Neural cell (in vitro differentiated cells): ENCODE results near the gene MRPL21. TPM values are rescaled to one million over a fixed set of nuclear protein-coding genes. Genes with fewer than 3 reads are reported as not detected.

Experiments
- H2AFZ ChIP-seq: fragments of 200-600, 300-800 bp; sonication (generic), shearing (Covaris generic); 2 replicates; pipeline ENCODE4 v1.6.0; 2014; ENCODE audit warnings: low read depth, mild to moderate bottlenecking, antibody characterized with exemption, low read length, moderate library complexity
- H3F3A ChIP-seq: fragments of 200-600 bp; shearing (Covaris generic); 2 replicates; pipeline ENCODE4 v1.6.1; 2016; ENCODE audit warnings: mild to moderate bottlenecking, moderate library complexity, mixed read lengths, antibody characterized with exemption, low read length; ENCODE audit not compliant: insufficient read depth, poor library complexity, severe bottlenecking
- H3K27ac ChIP-seq: fragments of 200-600, 300-800 bp; sonication (generic), shearing (Covaris generic); 2 replicates; pipeline ENCODE4 v1.5.1; 2014; ENCODE audit warnings: mild to moderate bottlenecking, low read length, moderate library complexity
- H3K27me3 ChIP-seq: fragments of 300-800, 200-600 bp; sonication (generic), shearing (Covaris generic); 2 replicates; pipeline ENCODE4 v1.6.0; 2014; ENCODE audit warnings: mild to moderate bottlenecking, low read depth, low read length, moderate library complexity; ENCODE audit not compliant: insufficient read depth
- H3K36me3 ChIP-seq: fragments of 300-800, 200-600 bp; sonication (generic), shearing (Covaris generic); 2 replicates; pipeline ENCODE4 v1.5.1; 2014; ENCODE audit warnings: mild to moderate bottlenecking, antibody characterized with exemption, low read length, moderate library complexity; ENCODE audit not compliant: insufficient read depth
- H3K4me2 ChIP-seq: fragments of 300-800, 200-600 bp; sonication (generic), shearing (Covaris generic); 2 replicates; pipeline ENCODE4 v1.6.0; 2014; ENCODE audit warnings: mild to moderate bottlenecking, low read length
- H3K4me3 ChIP-seq: fragments of 300-800, 200-600 bp; sonication (generic), shearing (Covaris generic); 2 replicates; pipeline ENCODE4 v1.5.1; 2014; ENCODE audit warnings: mild to moderate bottlenecking, low read length, moderate library complexity
- H3K79me2 ChIP-seq: fragments of 200-600 bp; shearing (Covaris generic); replicated peaks from 2 replicates; pipeline ENCODE4 v1.6.0; 2014; ENCODE audit warnings: mild to moderate bottlenecking, low read length, moderate library complexity; ENCODE audit not compliant: insufficient read depth
- H3K9ac ChIP-seq: fragments of 300-800, 200-600 bp; sonication (generic), shearing (Covaris generic); 2 replicates; pipeline ENCODE4 v1.6.1; 2016; ENCODE audit warnings: mild to moderate bottlenecking, low read length, mixed read lengths
- H3K9me2 ChIP-seq: fragments of 200-600 bp; shearing (Covaris generic); 2 replicates; pipeline ENCODE4 v1.6.1; 2016; ENCODE audit warnings: mild to moderate bottlenecking, low read length, mixed read lengths; ENCODE audit not compliant: insufficient read depth
- H3K9me3 ChIP-seq: fragments of 200-600, 300-800 bp; sonication (generic), shearing (Covaris generic); 2 replicates; pipeline ENCODE4 v1.6.1; 2016; ENCODE audit warnings: mild to moderate bottlenecking, mixed run types, low read length, moderate library complexity, mixed read lengths
- H4K20me1 ChIP-seq: fragments of 200-600 bp; shearing (Covaris generic); 2 replicates; pipeline ENCODE4 v1.6.1; 2016; ENCODE audit warnings: mild to moderate bottlenecking, mixed run types; ENCODE audit not compliant: insufficient read depth
- EP300 ChIP-seq: fragments of 450-650 bp; conservative IDR thresholded peaks from 2 replicates; pipeline ENCODE4 v1.6.1; 2014; ENCODE audit warnings: antibody characterized with exemption, mild to moderate bottlenecking, moderate library complexity; ENCODE audit not compliant: poor library complexity, severe bottlenecking
- EZH2 ChIP-seq: fragments of 200-600, 300-800 bp; shearing (Covaris generic), sonication (generic); IDR thresholded peaks from 2 replicates; pipeline ENCODE4 v1.6.1; 2014; ENCODE audit warnings: antibody characterized with exemption, low read length, borderline replicate concordance, mild to moderate bottlenecking; ENCODE audit not compliant: insufficient read depth, poor library complexity, severe bottlenecking
- MXI1 ChIP-seq: fragments of 450-650 bp; conservative IDR thresholded peaks from 2 replicates; pipeline ENCODE4 v1.6.1; 2014; ENCODE audit warnings: antibody characterized with exemption, mild to moderate bottlenecking; ENCODE audit not compliant: poor library complexity, severe bottlenecking
- POLR2AphosphoS5 ChIP-seq: IDR thresholded peaks from 2 replicates; pipeline ENCODE4 v1.6.1; 2012
- RAD21 ChIP-seq: fragments of 450-650 bp; conservative IDR thresholded peaks from 2 replicates; pipeline ENCODE4 v1.6.1; 2014; ENCODE audit warnings: antibody characterized with exemption, mild to moderate bottlenecking, moderate library complexity
- REST ChIP-seq: IDR thresholded peaks from 2 replicates; pipeline ENCODE4 v1.6.1; 2012; ENCODE audit warnings: borderline replicate concordance
- SMC3 ChIP-seq: fragments of 450-650 bp; conservative IDR thresholded peaks from 2 replicates; pipeline ENCODE4 v1.6.1; 2014; ENCODE audit warnings: antibody characterized with exemption, mild to moderate bottlenecking, moderate library complexity; ENCODE audit not compliant: poor library complexity
- TAF1 ChIP-seq: IDR thresholded peaks from 2 replicates; pipeline ENCODE4 v1.6.1; 2012; ENCODE audit warnings: low read depth
- polyA plus RNA-seq: library from polyadenylated mRNA; depleted of rRNA; stranded (reverse); fragments of >200 nt; gene quantifications from 2 replicates; pipeline ENCODE4 v1.2.3, GENCODE V29; 2014
- TF ChIP-seq, protein P1 (sequence below): fragments of 450-650 bp; IDR thresholded peaks from 2 replicates; pipeline ENCODE4 v1.5.1; 2014; ENCODE audit warnings: antibody characterized with exemption, mild to moderate bottlenecking, moderate library complexity; ENCODE audit not compliant: poor library complexity, severe bottlenecking

MRPL21 gene
- polyA plus RNA-seq, 1 donor from 2014 or later: 139 TPM

DNA sequence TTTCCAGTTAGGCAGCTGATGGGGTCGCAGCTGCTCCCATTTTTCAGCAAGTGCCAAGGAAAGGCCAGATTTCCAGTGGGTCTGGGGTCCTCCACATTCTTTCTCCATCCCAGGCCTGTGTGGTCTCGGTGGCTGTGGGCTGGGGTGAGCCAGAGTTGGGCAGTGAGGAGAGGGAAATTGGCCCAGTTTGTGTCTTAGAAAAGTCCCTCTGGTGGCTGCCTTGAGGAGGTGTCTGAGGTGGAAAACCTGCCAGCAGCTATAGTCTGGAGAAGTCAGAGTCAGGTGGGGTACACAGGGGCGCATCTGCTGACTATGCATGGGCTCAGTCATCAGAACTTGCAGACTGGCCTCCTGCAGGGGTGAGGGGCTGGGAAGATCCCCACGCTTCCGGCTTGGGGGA lies 46.6 kb upstream of the MRPL21 start:
- H3K79me2 ChIP-seq: no peaks in the 10 kb centered on the region
- no peaks in the 10 kb centered on the region for H3K27me3 ChIP-seq
- no peaks in the 10 kb centered on the region for H3K9me3 ChIP-seq
- H3K4me2 ChIP-seq: no peak overlapping the region
- H2AFZ ChIP-seq: no peak overlapping the region
- no peaks in the 10 kb centered on the region for H3F3A ChIP-seq
- H3K4me3 ChIP-seq: no peak overlapping the region
- H3K9me2 ChIP-seq: no peaks in the 10 kb centered on the region
- TF ChIP-seq EP300: no peak
- TF ChIP-seq, protein P1, sequence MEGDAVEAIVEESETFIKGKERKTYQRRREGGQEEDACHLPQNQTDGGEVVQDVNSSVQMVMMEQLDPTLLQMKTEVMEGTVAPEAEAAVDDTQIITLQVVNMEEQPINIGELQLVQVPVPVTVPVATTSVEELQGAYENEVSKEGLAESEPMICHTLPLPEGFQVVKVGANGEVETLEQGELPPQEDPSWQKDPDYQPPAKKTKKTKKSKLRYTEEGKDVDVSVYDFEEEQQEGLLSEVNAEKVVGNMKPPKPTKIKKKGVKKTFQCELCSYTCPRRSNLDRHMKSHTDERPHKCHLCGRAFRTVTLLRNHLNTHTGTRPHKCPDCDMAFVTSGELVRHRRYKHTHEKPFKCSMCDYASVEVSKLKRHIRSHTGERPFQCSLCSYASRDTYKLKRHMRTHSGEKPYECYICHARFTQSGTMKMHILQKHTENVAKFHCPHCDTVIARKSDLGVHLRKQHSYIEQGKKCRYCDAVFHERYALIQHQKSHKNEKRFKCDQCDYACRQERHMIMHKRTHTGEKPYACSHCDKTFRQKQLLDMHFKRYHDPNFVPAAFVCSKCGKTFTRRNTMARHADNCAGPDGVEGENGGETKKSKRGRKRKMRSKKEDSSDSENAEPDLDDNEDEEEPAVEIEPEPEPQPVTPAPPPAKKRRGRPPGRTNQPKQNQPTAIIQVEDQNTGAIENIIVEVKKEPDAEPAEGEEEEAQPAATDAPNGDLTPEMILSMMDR: no peak
- H3K36me3 ChIP-seq: no peaks in the 10 kb centered on the region
- H4K20me1 ChIP-seq: no peaks in the 10 kb centered on the region
- H3K27ac ChIP-seq: no peak overlapping the region
- H3K9ac ChIP-seq: no peak overlapping the region

- no peak overlapping the region for H3K4me3 ChIP-seq
Measured at GRCh38 chr11:68948935-68949334, 45.3 kb upstream of the MRPL21 start.

More at GRCh38 chr11:68948935-68949334, 45.3 kb upstream of the MRPL21 start:
- Histone ChIP-seq H3K9me3 (no peaks in the 10 kb centered on the region), H3F3A (no peaks in the 10 kb centered on the region), H3K79me2 (no peaks in the 10 kb centered on the region), H3K27ac (no peak overlapping the region), H4K20me1 (no peaks in the 10 kb centered on the region), H3K9ac (no peak overlapping the region), H3K9me2 (no peaks in the 10 kb centered on the region), H3K4me2 (no peak overlapping the region), H3K27me3 (no peaks in the 10 kb centered on the region), H2AFZ (no peak overlapping the region), H3K36me3 (no peaks in the 10 kb centered on the region)
- TF ChIP-seq RAD21 (no peak), TAF1 (no peak), SMC3 (no peak), REST (no peak), MXI1 (no peak), EP300 (no peak), POLR2AphosphoS5 (no peak), EZH2 (no peak)
- TF ChIP-seq, protein P1: no peak
